Measurements from ENCODE around the gene FAR1. TPM values are rescaled to one million over a fixed set of nuclear protein-coding genes. Genes with fewer than 3 reads are reported as not detected.

The FAR1 gene
- total RNA-seq, 1 donor from 2014 or later = 28.2 TPM

DNA sequence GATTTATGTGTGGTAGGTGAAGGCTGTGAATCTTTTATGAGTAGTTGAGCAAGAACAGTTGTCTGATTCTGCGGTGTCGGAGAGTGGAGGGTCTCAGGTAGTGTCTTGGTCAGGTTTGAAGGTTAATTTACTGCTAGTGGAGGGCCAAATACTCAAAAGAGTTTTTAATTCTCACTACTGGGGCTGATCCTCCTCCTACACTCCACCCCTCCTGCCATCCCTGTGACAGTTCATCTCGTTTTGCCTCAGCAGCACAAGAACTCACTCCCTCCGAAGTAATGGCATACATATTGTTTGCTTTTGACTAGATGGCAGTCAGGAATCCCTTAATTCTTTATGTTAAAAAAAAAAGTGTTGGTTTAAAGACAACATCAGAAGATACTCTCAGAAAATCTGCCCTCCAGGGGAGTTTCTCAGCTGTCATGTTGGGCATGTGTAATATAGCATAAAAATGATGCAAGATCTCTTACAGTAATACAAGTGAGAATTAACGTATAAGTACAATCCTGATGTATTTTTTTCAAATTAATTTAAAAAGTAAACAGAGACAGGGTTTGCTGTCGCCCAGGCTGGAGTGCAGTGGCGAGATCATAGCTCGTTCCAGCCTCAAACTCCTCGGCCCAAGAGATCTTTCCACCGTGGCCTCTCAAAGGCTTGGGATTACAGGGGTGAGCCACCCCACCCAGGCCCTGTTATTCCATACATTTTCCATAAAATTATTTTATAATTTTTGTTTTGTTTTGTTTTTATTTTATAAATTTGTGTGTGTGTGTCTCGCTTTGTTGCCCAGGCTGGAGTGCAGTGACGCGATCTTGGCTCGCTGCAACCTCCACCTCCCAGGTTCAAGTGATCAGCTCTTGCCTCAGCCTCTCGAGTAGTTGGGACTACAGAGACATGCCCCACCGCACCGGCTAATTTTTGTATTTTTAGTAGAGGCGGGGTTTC lies 1.3 kb downstream of the FAR1 start:
- DNase-seq (ENCODE audit: low spot score) = no peak

GRCh38 chr11:13672576-13673210 lies 4.2 kb downstream of the FAR1 start:
- no peak for DNase-seq (ENCODE audit: low spot score)

DNA sequence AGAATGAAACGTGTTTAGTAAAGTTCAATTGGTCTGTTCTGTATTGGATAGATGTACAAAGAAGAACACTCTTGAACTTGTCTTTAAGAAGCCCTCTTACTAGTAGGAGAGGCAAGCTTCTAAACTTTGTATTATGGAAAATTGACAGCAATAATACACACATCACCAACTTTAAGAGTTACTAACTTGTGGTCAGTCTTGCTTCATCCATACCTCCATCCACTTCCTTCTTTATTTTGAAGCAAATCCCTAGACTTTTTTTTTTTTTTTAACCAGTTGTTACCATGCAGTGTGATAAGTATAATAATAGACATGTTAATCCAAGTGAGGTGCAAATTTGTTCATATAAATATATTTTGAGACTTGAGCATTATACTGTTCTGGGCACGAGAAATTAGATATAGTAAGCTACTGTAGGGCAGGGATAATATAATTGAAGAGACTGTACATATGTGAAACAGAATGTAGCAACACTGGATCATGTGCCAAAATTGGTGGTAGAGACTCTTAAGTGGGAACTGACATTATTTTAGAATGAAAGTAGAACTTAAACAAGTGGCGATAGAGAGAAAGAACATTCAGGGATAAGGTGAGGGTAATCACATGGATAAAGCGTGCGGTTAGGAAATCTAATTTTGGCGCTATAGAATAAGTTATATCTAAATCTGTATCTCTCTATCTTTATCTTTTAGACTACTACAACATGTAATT lies 6.5 kb downstream of the FAR1 start:
- DNase-seq (ENCODE audit: low spot score) = no peak

GRCh38 chr11:13676576-13676975 lies 8.1 kb downstream of the FAR1 start:
- no peak for DNase-seq (ENCODE audit: low spot score)

DNA sequence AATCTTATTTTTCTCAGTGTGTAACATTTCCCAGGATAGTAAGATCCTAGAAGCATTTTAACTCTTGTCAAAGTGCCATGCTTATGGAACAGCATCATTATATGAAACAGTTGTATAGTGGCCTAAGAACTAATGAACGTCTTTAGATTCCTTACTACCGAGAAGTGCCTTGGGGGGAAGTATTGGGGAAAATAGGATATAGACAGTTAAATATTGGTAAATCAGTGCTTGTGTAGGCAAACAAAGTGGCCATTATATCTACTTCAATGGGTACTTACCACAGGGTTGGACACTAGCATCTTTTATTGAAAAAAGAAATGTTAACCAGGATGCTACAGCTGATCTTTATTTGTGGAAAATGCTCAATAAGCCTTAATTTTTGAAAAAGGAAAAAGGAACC lies 11.3 kb downstream of the FAR1 start:
- no peak for DNase-seq (ENCODE audit: low spot score)

DNA sequence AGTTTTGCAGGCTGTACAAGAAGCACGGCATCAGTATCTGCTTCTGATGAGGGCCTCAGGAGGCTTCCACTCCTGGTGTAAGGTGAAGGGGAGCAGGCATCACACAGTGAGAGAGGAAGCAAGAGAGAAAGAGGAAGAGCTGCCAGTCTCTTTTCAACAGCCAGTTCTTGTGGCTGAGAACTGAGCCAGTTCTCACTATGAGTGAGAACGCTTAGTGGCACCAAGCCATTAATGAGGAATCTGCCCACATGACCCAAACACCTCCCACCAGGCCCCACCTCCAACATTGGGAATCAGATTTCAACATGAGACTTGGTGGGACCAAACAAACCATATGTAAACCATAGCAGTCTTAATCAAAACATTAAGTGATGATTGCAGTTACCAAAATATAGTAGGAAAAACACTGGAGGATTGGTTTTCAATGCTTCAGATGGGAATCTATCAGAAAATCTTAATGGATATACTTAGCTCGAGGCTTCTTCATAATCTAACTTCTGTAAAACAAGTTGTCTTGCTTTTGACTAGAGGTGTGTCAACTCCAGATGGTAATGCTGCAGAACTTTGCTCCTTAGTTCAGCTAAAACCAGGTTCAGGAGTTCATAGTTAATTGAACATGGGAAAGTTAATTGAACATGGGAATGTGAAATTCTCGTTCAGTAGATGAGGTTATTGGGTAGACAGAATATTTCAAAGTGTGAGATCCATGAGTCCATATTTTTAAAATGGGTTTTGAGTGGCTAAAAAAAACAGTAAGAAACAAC lies 12.2 kb downstream of the FAR1 start:
- DNase-seq (ENCODE audit: low spot score) = no peak

DNA sequence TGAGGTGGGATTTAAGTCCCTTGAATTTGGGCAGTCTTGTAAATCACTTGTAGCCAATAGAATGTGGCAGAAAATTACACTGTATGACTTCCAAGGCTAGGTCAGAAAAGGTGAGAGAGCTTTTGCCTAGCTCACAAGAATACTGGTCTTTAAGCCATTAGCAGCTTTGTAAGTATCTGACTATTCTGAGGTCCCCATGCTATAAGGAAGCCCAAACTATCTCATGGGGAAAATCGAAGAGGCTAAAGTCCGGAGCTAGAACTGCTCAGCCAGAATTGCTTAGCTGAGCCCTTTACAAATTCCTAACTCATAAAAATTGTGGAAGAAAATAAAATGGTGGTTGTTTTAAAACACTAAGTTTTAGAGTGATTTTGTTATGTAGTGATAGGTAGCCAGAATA lies 13.0 kb downstream of the FAR1 start:
- DNase-seq (ENCODE audit: low spot score) = no peak

GRCh38 chr11:13682212-13682611 lies 13.7 kb downstream of the FAR1 start:
- no peak for DNase-seq (ENCODE audit: low spot score)

GRCh38 chr11:13685461-13686108 lies 17.1 kb downstream of the FAR1 start:
- DNase-seq (ENCODE audit: low spot score) = no peak

GRCh38 chr11:13686776-13687175 lies 18.3 kb downstream of the FAR1 start:
- no peak for DNase-seq (ENCODE audit: low spot score)

GRCh38 chr11:13687271-13687670 lies 18.8 kb downstream of the FAR1 start:
- DNase-seq (ENCODE audit: low spot score) = no peak

DNA sequence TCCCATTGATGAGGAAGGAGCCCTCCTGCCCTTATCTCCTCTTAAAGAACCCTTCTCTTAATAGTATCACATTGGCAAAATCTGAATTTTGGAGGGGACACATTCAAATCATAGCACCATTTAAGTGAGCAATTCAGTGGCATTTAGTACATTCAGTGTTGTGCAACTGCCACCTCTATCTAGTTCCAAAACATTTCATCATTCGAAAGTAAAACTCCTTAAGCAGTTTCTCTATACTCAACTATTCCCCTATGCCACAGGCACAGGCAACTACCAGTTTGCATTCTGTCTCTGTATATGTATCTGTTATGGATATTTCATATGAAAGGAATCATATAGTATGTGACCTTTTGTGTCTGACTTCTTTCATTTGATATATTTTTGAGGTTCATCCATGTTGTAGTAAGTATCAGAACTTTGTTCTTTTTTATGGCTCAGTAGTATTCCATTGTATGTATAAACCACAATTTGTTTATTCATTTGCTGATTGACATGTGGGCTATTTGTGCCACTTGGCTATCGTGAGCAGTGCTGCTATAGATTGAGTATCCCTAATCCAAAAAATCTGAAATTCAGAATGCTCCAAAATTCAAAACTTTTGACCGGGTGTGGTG lies 22.9 kb downstream of the FAR1 start:
- DNase-seq (ENCODE audit: low spot score) = no peak

DNA sequence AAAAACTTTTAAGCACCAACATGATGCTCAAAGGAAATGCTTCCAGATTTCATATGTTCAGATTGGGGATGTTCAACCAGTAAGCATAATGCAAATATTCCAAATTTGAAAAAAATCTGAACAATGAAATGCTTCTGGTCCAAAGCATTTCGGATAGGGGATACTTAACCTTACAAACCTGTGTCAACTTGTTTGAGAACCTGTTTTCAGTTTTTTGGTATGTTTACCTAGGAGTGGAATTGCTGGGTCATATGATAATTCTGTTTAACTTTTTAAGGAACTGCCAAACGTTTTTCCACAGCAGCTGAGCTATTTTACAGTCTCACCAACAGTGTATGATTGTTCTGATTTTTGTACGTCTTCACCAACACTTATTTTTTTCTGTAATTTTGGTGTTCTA lies 23.7 kb downstream of the FAR1 start:
- DNase-seq (ENCODE audit: low spot score) = no peak

- DNase-seq (ENCODE audit: low spot score) = no peak
Observed at GRCh38 chr11:13694115-13694514, 25.6 kb downstream of the FAR1 start.

DNA sequence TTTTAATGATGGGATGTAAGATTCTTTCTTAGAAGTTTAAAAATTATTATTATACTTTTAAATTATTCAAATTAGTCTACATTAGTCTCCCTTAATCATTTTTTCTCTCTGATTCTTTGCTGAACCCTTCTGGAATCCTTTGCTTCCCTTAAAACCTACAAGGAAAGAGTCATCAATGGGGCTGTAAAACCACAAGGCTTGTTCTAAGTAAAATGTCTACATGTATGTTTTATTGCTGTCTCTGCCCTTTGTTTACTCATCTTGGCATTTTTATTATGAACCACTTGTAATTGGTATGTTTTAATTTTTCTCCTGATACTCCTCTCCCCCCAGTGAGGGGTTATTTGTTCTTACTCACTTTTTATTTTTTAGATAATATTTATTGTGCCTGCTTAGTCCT lies 27.4 kb downstream of the FAR1 start:
- no peak for DNase-seq (ENCODE audit: low spot score)

- DNase-seq (ENCODE audit: low spot score) = no peak
Observed at GRCh38 chr11:13697710-13698109, 29.2 kb downstream of the FAR1 start.

DNA sequence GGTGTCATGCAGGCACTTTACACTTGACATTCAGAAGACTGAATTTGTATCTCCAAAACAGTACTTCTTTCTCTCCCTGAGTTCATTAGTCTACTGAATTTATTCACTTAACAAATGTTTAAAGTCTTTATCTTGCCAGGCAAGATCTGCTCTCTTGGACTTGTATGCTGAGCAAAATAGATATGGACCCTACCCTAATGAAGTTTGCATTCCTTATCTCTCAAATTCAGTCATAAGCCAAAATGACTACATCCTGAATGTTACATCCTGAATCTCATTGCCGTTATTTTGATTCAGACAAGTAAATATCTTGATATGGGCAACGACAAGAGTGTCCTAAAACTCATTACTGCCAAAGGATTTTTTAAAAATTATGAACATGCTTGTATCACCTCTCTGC lies 29.7 kb downstream of the FAR1 start:
- DNase-seq (ENCODE audit: low spot score) = no peak

GRCh38 chr11:13699041-13699440 lies 30.6 kb downstream of the FAR1 start:
- DNase-seq (ENCODE audit: low spot score) = no peak

GRCh38 chr11:13699870-13700269 lies 31.4 kb downstream of the FAR1 start:
- DNase-seq (ENCODE audit: low spot score) = no peak

DNA sequence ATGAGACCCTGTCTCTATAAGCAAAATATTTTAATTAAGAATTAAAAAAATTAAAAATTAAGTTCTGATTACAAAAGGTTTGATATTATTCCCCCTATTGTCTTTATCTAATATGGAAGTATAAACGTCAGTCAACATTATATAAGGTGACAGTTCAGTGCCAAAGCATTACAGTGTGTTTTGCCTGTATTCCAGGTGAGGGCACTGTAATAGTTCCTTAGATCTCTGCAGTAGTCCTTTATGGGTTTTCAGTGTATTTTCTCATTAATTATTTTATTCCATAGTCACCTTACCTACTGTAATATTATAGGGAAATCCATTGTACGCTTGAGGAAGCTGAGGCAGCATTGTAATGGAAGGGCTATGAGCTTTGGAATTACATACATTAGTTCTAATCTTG lies 33.0 kb downstream of the FAR1 start:
- no peak for DNase-seq (ENCODE audit: low spot score)

DNA sequence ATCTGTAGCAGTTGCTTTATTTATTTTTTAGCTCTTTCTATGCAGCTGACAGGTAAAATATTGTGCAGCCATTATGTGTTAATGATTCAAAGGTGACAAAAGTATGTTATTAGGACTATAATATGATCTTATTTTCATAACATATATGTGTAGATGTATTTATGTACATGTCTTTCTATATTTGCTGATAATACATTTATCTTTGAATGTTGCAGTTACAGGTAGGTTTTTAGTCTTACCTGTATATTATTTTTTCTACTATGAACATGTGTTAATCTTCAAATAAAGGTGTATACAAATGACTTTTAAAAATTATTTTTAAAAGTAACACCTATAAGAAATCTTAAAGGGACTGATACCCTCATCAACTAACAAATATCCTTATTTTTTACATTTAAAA lies 33.6 kb downstream of the FAR1 start:
- DNase-seq (ENCODE audit: low spot score) = no peak
